ENCODE measurements around the gene TP53. TPM values are rescaled to one million over a fixed set of nuclear protein-coding genes. Genes with fewer than 3 reads are reported as not detected.

TP53 gene
- total and polyA plus RNA-seq, 2 donors (not counting 1 experiment from before 2014, with no cell fraction given), result 23.0 to 35.5 TPM

DNA sequence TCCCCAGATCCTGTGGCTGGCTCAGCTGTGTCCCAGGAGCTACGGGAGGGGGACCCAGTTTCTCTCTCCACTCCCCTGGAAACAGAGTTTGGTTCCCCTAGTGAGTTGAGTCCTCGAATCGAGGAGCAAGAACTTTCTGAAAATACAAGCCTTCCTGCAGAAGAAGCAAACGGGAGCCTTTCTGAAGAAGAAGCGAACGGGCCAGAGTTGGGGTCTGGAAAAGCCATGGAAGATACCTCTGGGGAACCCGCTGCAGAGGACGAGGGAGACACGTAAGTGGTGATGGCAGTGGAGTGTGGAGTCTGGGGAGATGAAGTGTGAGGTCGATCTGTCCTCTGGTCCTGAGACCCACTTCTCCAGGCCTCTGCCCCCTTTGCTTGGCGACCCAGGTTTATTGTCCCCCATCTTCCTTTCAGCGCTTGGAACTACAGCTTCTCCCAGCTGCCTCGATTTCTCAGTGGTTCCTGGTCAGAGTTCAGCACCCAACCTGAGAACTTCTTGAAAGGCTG is 1.6 kb upstream of the TP53 start:
- Histone ChIP-seq H3K36me3 (ENCODE audit: control insufficient read depth, insufficient read depth, low read length) (no peaks in the 10 kb centered on the region), H3K27me3 (ENCODE audit: control insufficient read depth, insufficient read depth, low read length) (no peaks in the 10 kb centered on the region), H3K27ac (ENCODE audit: insufficient read depth, low read length) (peak overlapping the region; percentile 70), H3K4me1 (ENCODE audit: control insufficient read depth, extremely low read depth, insufficient read depth, low read length) (peaks cover 9% of the 10 kb centered on the region), H3K4me3 (replicated peaks in 1 of 4; ENCODE audit: control extremely low read depth in 1 of 4, insufficient read depth in 1 of 4, low read depth in 3 of 4, low read length in 4 of 4) (peak overlapping the region; percentile 67 to 91 (median 80)), H2AFZ (ENCODE audit: low read length) (peak overlapping the region; percentile 92), H3K79me2 (ENCODE audit: control insufficient read depth, insufficient read depth, low read length) (peaks cover 24% of the 10 kb centered on the region), H3K9me3 (ENCODE audit: control insufficient read depth, insufficient read depth, low read depth, low read length) (no peaks in the 10 kb centered on the region), H3K4me2 (ENCODE audit: extremely low read depth, insufficient read depth, low read length) (peak overlapping the region; percentile 82), H3K9ac (ENCODE audit: insufficient read depth, low read length) (peak overlapping the region; percentile 62), H4K20me1 (ENCODE audit: control insufficient read depth, extremely low read depth, insufficient read depth, low read length) (no peaks in the 10 kb centered on the region)
- no peak for DNase-seq (ENCODE audit: low read depth in 2 of 2)
- TF ChIP-seq EZH2 (IDR thresholded peaks at IDR 0.05; ENCODE audit: low read length, missing control alignments), result no peak
- TF ChIP-seq, protein P1, sequence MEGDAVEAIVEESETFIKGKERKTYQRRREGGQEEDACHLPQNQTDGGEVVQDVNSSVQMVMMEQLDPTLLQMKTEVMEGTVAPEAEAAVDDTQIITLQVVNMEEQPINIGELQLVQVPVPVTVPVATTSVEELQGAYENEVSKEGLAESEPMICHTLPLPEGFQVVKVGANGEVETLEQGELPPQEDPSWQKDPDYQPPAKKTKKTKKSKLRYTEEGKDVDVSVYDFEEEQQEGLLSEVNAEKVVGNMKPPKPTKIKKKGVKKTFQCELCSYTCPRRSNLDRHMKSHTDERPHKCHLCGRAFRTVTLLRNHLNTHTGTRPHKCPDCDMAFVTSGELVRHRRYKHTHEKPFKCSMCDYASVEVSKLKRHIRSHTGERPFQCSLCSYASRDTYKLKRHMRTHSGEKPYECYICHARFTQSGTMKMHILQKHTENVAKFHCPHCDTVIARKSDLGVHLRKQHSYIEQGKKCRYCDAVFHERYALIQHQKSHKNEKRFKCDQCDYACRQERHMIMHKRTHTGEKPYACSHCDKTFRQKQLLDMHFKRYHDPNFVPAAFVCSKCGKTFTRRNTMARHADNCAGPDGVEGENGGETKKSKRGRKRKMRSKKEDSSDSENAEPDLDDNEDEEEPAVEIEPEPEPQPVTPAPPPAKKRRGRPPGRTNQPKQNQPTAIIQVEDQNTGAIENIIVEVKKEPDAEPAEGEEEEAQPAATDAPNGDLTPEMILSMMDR (conservative IDR thresholded peaks at IDR 0.05 in 1 of 2, IDR thresholded peaks at IDR 0.05 in 1 of 2; ENCODE audit: low read depth in 1 of 2, low read length in 2 of 2), result no peak

- H3K4me2 ChIP-seq (ENCODE audit: extremely low read depth, insufficient read depth, low read length), result peak within 1 kb of the TSS; percentile 99
- H3K79me2 ChIP-seq (ENCODE audit: control insufficient read depth, insufficient read depth, low read length), result peaks cover 27% of the 10 kb centered on the region
- H3K27ac ChIP-seq (ENCODE audit: insufficient read depth, low read length), result peak within 1 kb of the TSS; percentile 99
- H4K20me1 ChIP-seq (ENCODE audit: control insufficient read depth, extremely low read depth, insufficient read depth, low read length), result no peaks in the 10 kb centered on the region
- peak; percentile 99 for DNase-seq (ENCODE audit: low read depth in 2 of 2)
- H2AFZ ChIP-seq (ENCODE audit: low read length), result peak within 1 kb of the TSS; percentile 92
- H3K36me3 ChIP-seq (ENCODE audit: control insufficient read depth, insufficient read depth, low read length), result no peaks in the 10 kb centered on the region
- peak within 1 kb of the TSS; percentile 94 for H3K9ac ChIP-seq (ENCODE audit: insufficient read depth, low read length)
- H3K9me3 ChIP-seq (ENCODE audit: control insufficient read depth, insufficient read depth, low read depth, low read length), result no peaks in the 10 kb centered on the region
- TF ChIP-seq EZH2 (IDR thresholded peaks at IDR 0.05; ENCODE audit: low read length, missing control alignments), result no peak
- TF ChIP-seq, protein P1 (conservative IDR thresholded peaks at IDR 0.05 in 1 of 2, IDR thresholded peaks at IDR 0.05 in 1 of 2; ENCODE audit: low read depth in 1 of 2, low read length in 2 of 2), result peak; percentile 86 to 96
- H3K4me1 ChIP-seq (ENCODE audit: control insufficient read depth, extremely low read depth, insufficient read depth, low read length), result peaks cover 9% of the 10 kb centered on the region
- H3K4me3 ChIP-seq (replicated peaks in 1 of 4; ENCODE audit: control extremely low read depth in 1 of 4, insufficient read depth in 1 of 4, low read depth in 3 of 4, low read length in 4 of 4), result peak within 1 kb of the TSS; percentile 88 to 98 (median 96)
- no peaks in the 10 kb centered on the region for H3K27me3 ChIP-seq (ENCODE audit: control insufficient read depth, insufficient read depth, low read length)
These were observed 868 bp upstream of the TP53 start, which contains the start of gene WRAP53 for GRCh38 chr17:7687908-7688807. Gene WRAP53 (plus strand): TSS chr17:7688477. CDS start chr17:7688649, 172 bp downstream.
